ENCODE results near the gene IFI6. TPM values are rescaled to one million over a fixed set of nuclear protein-coding genes. Genes with fewer than 3 reads are reported as not detected.
"Not testable (repeated sequence)": the region's sequence is repeated elsewhere in the genome, so short reads cannot be mapped to it uniquely, and the experiment has no call there.

Gene IFI6
- total and polyA plus RNA-seq, 2 donors (not counting 1 experiment from before 2014, with no cell fraction given), result 43.7 to 68.4 TPM

- H3K79me2 ChIP-seq (ENCODE audit: control insufficient read depth, insufficient read depth, low read length), result no peaks in the 10 kb centered on the region
- H3K9ac ChIP-seq (ENCODE audit: insufficient read depth, low read length), result no peak overlapping the region
- no peak overlapping the region for H3K4me2 ChIP-seq (ENCODE audit: extremely low read depth, insufficient read depth, low read length)
- DNase-seq (ENCODE audit: low read depth in 2 of 2), result no peak
- H3K36me3 ChIP-seq (ENCODE audit: control insufficient read depth, insufficient read depth, low read length), result no peaks in the 10 kb centered on the region
- no peak overlapping the region for H3K27ac ChIP-seq (ENCODE audit: insufficient read depth, low read length)
- TF ChIP-seq CTCF (conservative IDR thresholded peaks at IDR 0.05 in 1 of 2, IDR thresholded peaks at IDR 0.05 in 1 of 2; ENCODE audit: low read depth in 1 of 2, low read length in 2 of 2) (no peak), EZH2 (IDR thresholded peaks at IDR 0.05; ENCODE audit: low read length, missing control alignments) (no peak)
- no peak overlapping the region for H3K4me3 ChIP-seq (replicated peaks in 1 of 4; ENCODE audit: control extremely low read depth in 1 of 4, insufficient read depth in 1 of 4, low read depth in 3 of 4, low read length in 4 of 4)
- H2AFZ ChIP-seq (ENCODE audit: low read length), result no peak overlapping the region
- no peaks in the 10 kb centered on the region for H3K27me3 ChIP-seq (ENCODE audit: control insufficient read depth, insufficient read depth, low read length)
- H4K20me1 ChIP-seq (ENCODE audit: control insufficient read depth, extremely low read depth, insufficient read depth, low read length), result no peaks in the 10 kb centered on the region
- no peaks in the 10 kb centered on the region for H3K9me3 ChIP-seq (ENCODE audit: control insufficient read depth, insufficient read depth, low read depth, low read length)
- H3K4me1 ChIP-seq (ENCODE audit: control insufficient read depth, extremely low read depth, insufficient read depth, low read length), result no peaks in the 10 kb centered on the region
These were observed 14.4 kb upstream of the IFI6 start for GRCh38 chr1:27686223-27686990.

- H3K36me3 ChIP-seq (ENCODE audit: control insufficient read depth, insufficient read depth, low read length), result no peaks in the 10 kb centered on the region
- H4K20me1 ChIP-seq (ENCODE audit: control insufficient read depth, extremely low read depth, insufficient read depth, low read length), result no peaks in the 10 kb centered on the region
- no peaks in the 10 kb centered on the region for H3K79me2 ChIP-seq (ENCODE audit: control insufficient read depth, insufficient read depth, low read length)
- H3K9me3 ChIP-seq (ENCODE audit: control insufficient read depth, insufficient read depth, low read depth, low read length), result no peaks in the 10 kb centered on the region
- no peaks in the 10 kb centered on the region for H3K27me3 ChIP-seq (ENCODE audit: control insufficient read depth, insufficient read depth, low read length)
- no peak overlapping the region for H2AFZ ChIP-seq (ENCODE audit: low read length)
- TF ChIP-seq CTCF (conservative IDR thresholded peaks at IDR 0.05 in 1 of 2, IDR thresholded peaks at IDR 0.05 in 1 of 2; ENCODE audit: low read depth in 1 of 2, low read length in 2 of 2) (no peak), EZH2 (IDR thresholded peaks at IDR 0.05; ENCODE audit: low read length, missing control alignments) (no peak)
- H3K4me1 ChIP-seq (ENCODE audit: control insufficient read depth, extremely low read depth, insufficient read depth, low read length), result no peaks in the 10 kb centered on the region
- no peak overlapping the region for H3K4me2 ChIP-seq (ENCODE audit: extremely low read depth, insufficient read depth, low read length)
- no peak overlapping the region for H3K9ac ChIP-seq (ENCODE audit: insufficient read depth, low read length)
- no peak for DNase-seq (ENCODE audit: low read depth in 2 of 2)
- H3K27ac ChIP-seq (ENCODE audit: insufficient read depth, low read length), result no peak overlapping the region
- H3K4me3 ChIP-seq (replicated peaks in 1 of 4; ENCODE audit: control extremely low read depth in 1 of 4, insufficient read depth in 1 of 4, low read depth in 3 of 4, low read length in 4 of 4), result no peak overlapping the region
These were observed 12.2 kb upstream of the IFI6 start for GRCh38 chr1:27684176-27684575.

- Histone ChIP-seq H3K36me3 (ENCODE audit: control insufficient read depth, insufficient read depth, low read length) (no peaks in the 10 kb centered on the region), H3K27me3 (ENCODE audit: control insufficient read depth, insufficient read depth, low read length) (no peaks in the 10 kb centered on the region), H4K20me1 (ENCODE audit: control insufficient read depth, extremely low read depth, insufficient read depth, low read length) (no peaks in the 10 kb centered on the region), H3K4me3 (replicated peaks in 1 of 4; ENCODE audit: control extremely low read depth in 1 of 4, insufficient read depth in 1 of 4, low read depth in 3 of 4, low read length in 4 of 4) (no peak overlapping the region), H3K4me1 (ENCODE audit: control insufficient read depth, extremely low read depth, insufficient read depth, low read length) (no peaks in the 10 kb centered on the region), H3K4me2 (ENCODE audit: extremely low read depth, insufficient read depth, low read length) (no peak overlapping the region), H3K9ac (ENCODE audit: insufficient read depth, low read length) (no peak overlapping the region), H3K27ac (ENCODE audit: insufficient read depth, low read length) (no peak overlapping the region), H3K9me3 (ENCODE audit: control insufficient read depth, insufficient read depth, low read depth, low read length) (no peaks in the 10 kb centered on the region), H2AFZ (ENCODE audit: low read length) (no peak overlapping the region), H3K79me2 (ENCODE audit: control insufficient read depth, insufficient read depth, low read length) (no peaks in the 10 kb centered on the region)
- no peak for DNase-seq (ENCODE audit: low read depth in 2 of 2)
- TF ChIP-seq EZH2 (IDR thresholded peaks at IDR 0.05; ENCODE audit: low read length, missing control alignments) (no peak), CTCF (conservative IDR thresholded peaks at IDR 0.05 in 1 of 2, IDR thresholded peaks at IDR 0.05 in 1 of 2; ENCODE audit: low read depth in 1 of 2, low read length in 2 of 2) (no peak)
These were observed 10.5 kb upstream of the IFI6 start for GRCh38 chr1:27682351-27682944.

GRCh38 chr1:27681580-27681979, 9.6 kb upstream of the IFI6 start:
- not testable (repeated sequence) for H3K4me1 ChIP-seq (ENCODE audit: control insufficient read depth, extremely low read depth, insufficient read depth, low read length); DNase-seq (ENCODE audit: low read depth in 2 of 2); H2AFZ ChIP-seq (ENCODE audit: low read length); H3K79me2 ChIP-seq (ENCODE audit: control insufficient read depth, insufficient read depth, low read length); H3K27me3 ChIP-seq (ENCODE audit: control insufficient read depth, insufficient read depth, low read length); H3K36me3 ChIP-seq (ENCODE audit: control insufficient read depth, insufficient read depth, low read length); H4K20me1 ChIP-seq (ENCODE audit: control insufficient read depth, extremely low read depth, insufficient read depth, low read length); H3K27ac ChIP-seq (ENCODE audit: insufficient read depth, low read length); H3K4me3 ChIP-seq (replicated peaks in 1 of 4; ENCODE audit: control extremely low read depth in 1 of 4, insufficient read depth in 1 of 4, low read depth in 3 of 4, low read length in 4 of 4); H3K9me3 ChIP-seq (ENCODE audit: control insufficient read depth, insufficient read depth, low read depth, low read length); H3K9ac ChIP-seq (ENCODE audit: insufficient read depth, low read length); H3K4me2 ChIP-seq (ENCODE audit: extremely low read depth, insufficient read depth, low read length)

Data from fibroblast of lung (primary cell).